SK-N-SH (cell line): ENCODE data around the gene FRMD4B.

ENCODE experiments used
- EZH2phosphoT487 ChIP-seq: fragments of 200-600 bp; sonication (generic); IDR thresholded peaks from 2 replicates; pipeline ENCODE4 v1.6.1; 2017; ENCODE audit warnings: low read depth, mixed run types, mild to moderate bottlenecking, antibody characterized with exemption, moderate library complexity, borderline replicate concordance
- JUND ChIP-seq: IDR thresholded peaks from 2 replicates; pipeline ENCODE4 v1.4.0; 2012
- MXI1 ChIP-seq: IDR thresholded peaks from 2 replicates; pipeline ENCODE4 v1.6.1; 2012; ENCODE audit warnings: mild to moderate bottlenecking, low read depth, low read length, improper control_type of control experiment
- NFIC ChIP-seq: IDR thresholded peaks from 2 replicates; pipeline ENCODE4 v1.4.0; 2012; ENCODE audit warnings: borderline replicate concordance
- POLR2AphosphoS5 ChIP-seq: IDR thresholded peaks from 2 replicates; pipeline ENCODE4 v1.6.1; 2012; ENCODE audit warnings: low read depth, low read length
- RAD21 ChIP-seq: IDR thresholded peaks from 2 replicates; pipeline ENCODE4 v1.6.1; 2012; ENCODE audit warnings: mild to moderate bottlenecking, low read length
- REST ChIP-seq: IDR thresholded peaks from 2 replicates; pipeline ENCODE4 v1.6.1; 2012; ENCODE audit warnings: mild to moderate bottlenecking, low read depth, low read length, moderate library complexity
- RFX5 ChIP-seq: IDR thresholded peaks from 2 replicates; pipeline ENCODE4 v1.6.1; 2012; ENCODE audit warnings: mild to moderate bottlenecking, improper control_type of control experiment, low read length
- SIN3A ChIP-seq: IDR thresholded peaks from 2 replicates; pipeline ENCODE4 v1.6.1; 2012; ENCODE audit warnings: low read depth, mild to moderate bottlenecking, low read length, moderate library complexity, borderline replicate concordance
- TAF1 ChIP-seq: IDR thresholded peaks from 2 replicates; pipeline ENCODE4 v1.6.1; 2012; ENCODE audit warnings: low read depth, mild to moderate bottlenecking, low read length, moderate library complexity, borderline replicate concordance
- TEAD4 ChIP-seq: IDR thresholded peaks from 2 replicates; pipeline ENCODE4 v1.4.0; 2012; ENCODE audit warnings: mild to moderate bottlenecking, borderline replicate concordance; ENCODE audit not compliant: insufficient read depth
- TF ChIP-seq, protein P1 (sequence below): fragments of 200-600 bp; sonication (generic); IDR thresholded peaks from 2 replicates; pipeline ENCODE4 v1.6.1; 2017; ENCODE audit warnings: antibody characterized with exemption, mild to moderate bottlenecking, moderate library complexity
- TF ChIP-seq, protein P2 (sequence below): IDR thresholded peaks from 2 replicates; pipeline ENCODE4 v1.4.0; 2012; ENCODE audit warnings: low read depth

DNA sequence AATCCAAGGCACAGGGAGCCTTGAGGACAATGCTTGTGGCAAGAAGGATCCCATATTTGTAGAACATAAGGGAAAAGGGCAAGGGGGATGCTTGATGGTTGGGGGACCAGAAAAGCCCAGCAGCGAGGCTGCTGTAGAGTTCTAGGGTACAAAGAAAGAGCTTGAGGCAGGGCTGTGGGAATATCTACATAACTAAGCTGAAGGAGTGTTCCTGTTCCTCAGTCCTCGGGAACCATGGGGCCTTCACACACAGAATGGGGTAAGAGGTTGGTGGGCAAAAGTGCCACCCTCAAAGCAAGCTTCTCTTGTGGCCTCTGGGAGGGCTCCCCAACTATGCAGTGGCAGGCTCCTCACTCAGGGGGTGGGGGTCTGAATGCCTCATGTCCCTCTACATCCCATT, 6.5 kb upstream of the FRMD4B start:
- TF ChIP-seq, protein P1, sequence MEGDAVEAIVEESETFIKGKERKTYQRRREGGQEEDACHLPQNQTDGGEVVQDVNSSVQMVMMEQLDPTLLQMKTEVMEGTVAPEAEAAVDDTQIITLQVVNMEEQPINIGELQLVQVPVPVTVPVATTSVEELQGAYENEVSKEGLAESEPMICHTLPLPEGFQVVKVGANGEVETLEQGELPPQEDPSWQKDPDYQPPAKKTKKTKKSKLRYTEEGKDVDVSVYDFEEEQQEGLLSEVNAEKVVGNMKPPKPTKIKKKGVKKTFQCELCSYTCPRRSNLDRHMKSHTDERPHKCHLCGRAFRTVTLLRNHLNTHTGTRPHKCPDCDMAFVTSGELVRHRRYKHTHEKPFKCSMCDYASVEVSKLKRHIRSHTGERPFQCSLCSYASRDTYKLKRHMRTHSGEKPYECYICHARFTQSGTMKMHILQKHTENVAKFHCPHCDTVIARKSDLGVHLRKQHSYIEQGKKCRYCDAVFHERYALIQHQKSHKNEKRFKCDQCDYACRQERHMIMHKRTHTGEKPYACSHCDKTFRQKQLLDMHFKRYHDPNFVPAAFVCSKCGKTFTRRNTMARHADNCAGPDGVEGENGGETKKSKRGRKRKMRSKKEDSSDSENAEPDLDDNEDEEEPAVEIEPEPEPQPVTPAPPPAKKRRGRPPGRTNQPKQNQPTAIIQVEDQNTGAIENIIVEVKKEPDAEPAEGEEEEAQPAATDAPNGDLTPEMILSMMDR: no peak
- TF ChIP-seq JUND (no peak), RAD21 (no peak), SIN3A (no peak), EZH2phosphoT487 (no peak), TAF1 (no peak), REST (no peak), RFX5 (no peak), TEAD4 (no peak), POLR2AphosphoS5 (no peak), NFIC (no peak), MXI1 (no peak)
- TF ChIP-seq, protein P2, sequence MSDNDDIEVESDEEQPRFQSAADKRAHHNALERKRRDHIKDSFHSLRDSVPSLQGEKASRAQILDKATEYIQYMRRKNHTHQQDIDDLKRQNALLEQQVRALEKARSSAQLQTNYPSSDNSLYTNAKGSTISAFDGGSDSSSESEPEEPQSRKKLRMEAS: no peak
